Left ventricle myocardium inferior (tissue), 1 donor: ENCODE data around the gene SPTAN1. TPM values are rescaled to one million over a fixed set of nuclear protein-coding genes. Genes with fewer than 3 reads are reported as not detected.
A peak's percentile ranks its signal among the peaks of the same experiment; 100 is the strongest.

ENCODE experiments used
- DNase-seq: peaks from one replicate; pipeline ENCODE4 v3.0.0-alpha.2; 2020
- H3K27ac ChIP-seq: fragments of 200-600 bp; replicated peaks from 2 replicates; pipeline ENCODE4 v1.8.0; 2021
- H3K27me3 ChIP-seq: fragments of 200-600 bp; 2 replicates; pipeline ENCODE4 v1.8.0; 2021; ENCODE audit warnings: low read depth
- H3K36me3 ChIP-seq: fragments of 200-600 bp; 2 replicates; pipeline ENCODE4 v1.8.0; 2021
- H3K4me1 ChIP-seq: fragments of 200-600 bp; 2 replicates; pipeline ENCODE4 v1.8.0; 2021
- H3K4me3 ChIP-seq: fragments of 200-600 bp; 2 replicates; pipeline ENCODE4 v1.8.0; 2021; ENCODE audit warnings: mild to moderate bottlenecking, moderate library complexity
- H3K9me3 ChIP-seq: fragments of 200-600 bp; replicated peaks from 2 replicates; pipeline ENCODE4 v1.8.0; 2021
- CTCF ChIP-seq: fragments of 200-600 bp; IDR thresholded peaks from 2 replicates; pipeline ENCODE4 v1.8.0; 2021; ENCODE audit warnings: antibody characterized with exemption, mild to moderate bottlenecking, borderline replicate concordance
- intact Hi-C: fragments of 100-400 bp; cut with micrococcal nuclease; formaldehyde crosslinking; loops from one replicate; pipeline ENCODE4 v1.11.0; 2022
- total RNA-seq: library from RNA; stranded (reverse); fragmentation: NEBNext Ultra II Directional; extraction: Animal tissue kit (Norgen Biotek cat#: 25700); gene quantifications from one replicate; pipeline ENCODE4 v1.2.1, GENCODE V29; 2021
- donor health status: DM: no; HTN: yes; CAD: no; lungs with severe emphysema.

SPTAN1 gene
- total RNA-seq, 1 donor from 2014 or later = 269 TPM

- Histone ChIP-seq H3K36me3 (peaks cover 85% of the 10 kb centered on the region), H3K4me1 (peaks cover 5% of the 10 kb centered on the region), H3K27ac (no peak overlapping the region), H3K4me3 (no peak overlapping the region), H3K9me3 (no peaks in the 10 kb centered on the region), H3K27me3 (no peaks in the 10 kb centered on the region)
- no peak for TF ChIP-seq CTCF
- no peak for DNase-seq
- intact Hi-C loops = no loop called here
Measured at GRCh38 chr9:128512820-128513219, 39.6 kb upstream of the SPTAN1 start.

GRCh38 chr9:128521956-128522355 lies 30.4 kb upstream of the SPTAN1 start:
- Histone ChIP-seq H3K4me1 (peaks cover 11% of the 10 kb centered on the region), H3K9me3 (no peaks in the 10 kb centered on the region), H3K27me3 (no peaks in the 10 kb centered on the region), H3K4me3 (no peak overlapping the region), H3K27ac (no peak overlapping the region), H3K36me3 (peaks cover 78% of the 10 kb centered on the region)
- DNase-seq = no peak
- intact Hi-C loops = no loop called here
- no peak for TF ChIP-seq CTCF

GRCh38 chr9:128523199-128523925 lies 29.0 kb upstream of the SPTAN1 start:
- TF ChIP-seq CTCF = no peak
- H3K36me3 ChIP-seq = peaks cover 77% of the 10 kb centered on the region
- peaks cover 11% of the 10 kb centered on the region for H3K4me1 ChIP-seq
- peak overlapping the region; percentile 33 for H3K27ac ChIP-seq
- intact Hi-C loops = no loop called here
- H3K4me3 ChIP-seq = no peak overlapping the region
- DNase-seq = peak; percentile 35
- no peaks in the 10 kb centered on the region for H3K27me3 ChIP-seq
- H3K9me3 ChIP-seq = no peaks in the 10 kb centered on the region

- Histone ChIP-seq H3K9me3 (no peaks in the 10 kb centered on the region), H3K36me3 (peaks cover 85% of the 10 kb centered on the region), H3K27ac (no peak overlapping the region), H3K4me3 (no peak overlapping the region), H3K27me3 (no peaks in the 10 kb centered on the region), H3K4me1 (peaks cover 18% of the 10 kb centered on the region)
- no peak for TF ChIP-seq CTCF
- DNase-seq = no peak
- intact Hi-C loops = no loop called here
Measured at GRCh38 chr9:128526720-128527119, 25.7 kb upstream of the SPTAN1 start.

- Histone ChIP-seq H3K36me3 (peaks cover 95% of the 10 kb centered on the region), H3K27ac (no peak overlapping the region), H3K9me3 (no peaks in the 10 kb centered on the region), H3K27me3 (no peaks in the 10 kb centered on the region), H3K4me3 (no peak overlapping the region), H3K4me1 (peaks cover 9% of the 10 kb centered on the region)
- TF ChIP-seq CTCF = no peak
- intact Hi-C loops = no loop called here
- no peak for DNase-seq
Measured at GRCh38 chr9:128528445-128529160, 23.8 kb upstream of the SPTAN1 start.
